Measurements from ENCODE around the gene NSF. TPM values are rescaled to one million over a fixed set of nuclear protein-coding genes. Genes with fewer than 3 reads are reported as not detected.

NSF gene
- total RNA-seq, 1 donor from 2014 or later, result 13.0 TPM

GRCh38 chr17:46793541-46793940 is 203.1 kb downstream of the NSF start:
- H3K4me1 ChIP-seq, result no peaks in the 10 kb centered on the region
- H3K9me3 ChIP-seq, result peaks cover 0 to 4% of the 10 kb centered on the region in 2 donors
- no peaks in the 10 kb centered on the region for H3K36me3 ChIP-seq
- intact Hi-C loops (cut with DNase I), result no loop called here
- no peak overlapping the region for H3K27ac ChIP-seq
- TF ChIP-seq CTCF (IDR thresholded peaks at IDR 0.05), result no peak
- H3K27me3 ChIP-seq, result no peaks in the 10 kb centered on the region
- DNase-seq (ENCODE audit: low spot score in 2 of 2), result no peak
- no peak overlapping the region for H3K4me3 ChIP-seq

GRCh38 chr17:46794318-46794717 is 203.8 kb downstream of the NSF start:
- Histone ChIP-seq H3K4me3 (no peak overlapping the region), H3K36me3 (no peaks in the 10 kb centered on the region), H3K27me3 (no peaks in the 10 kb centered on the region), H3K4me1 (no peaks in the 10 kb centered on the region), H3K9me3 (peaks cover 0 to 4% of the 10 kb centered on the region in 2 donors), H3K27ac (no peak overlapping the region)
- no peak for TF ChIP-seq CTCF (IDR thresholded peaks at IDR 0.05)
- DNase-seq (ENCODE audit: low spot score in 2 of 2), result no peak
- intact Hi-C loops (cut with DNase I), result no loop called here

- Histone ChIP-seq H3K36me3 (no peaks in the 10 kb centered on the region), H3K27ac (no peak overlapping the region), H3K9me3 (no peaks in the 10 kb centered on the region), H3K27me3 (no peaks in the 10 kb centered on the region), H3K4me1 (no peaks in the 10 kb centered on the region), H3K4me3 (no peak overlapping the region)
- intact Hi-C loops (cut with DNase I), result no loop called here
- no peak for TF ChIP-seq CTCF (IDR thresholded peaks at IDR 0.05)
- no peak for DNase-seq (ENCODE audit: low spot score in 2 of 2)
These were observed 205.0 kb downstream of the NSF start for GRCh38 chr17:46795379-46795952.

- Histone ChIP-seq H3K27me3 (no peaks in the 10 kb centered on the region), H3K9me3 (no peaks in the 10 kb centered on the region), H3K36me3 (no peaks in the 10 kb centered on the region), H3K4me3 (no peak overlapping the region), H3K4me1 (no peaks in the 10 kb centered on the region), H3K27ac (no peak overlapping the region)
- TF ChIP-seq CTCF (IDR thresholded peaks at IDR 0.05), result no peak
- DNase-seq (ENCODE audit: low spot score in 2 of 2), result no peak
- intact Hi-C loops (cut with DNase I), result no loop called here
These were observed 205.6 kb downstream of the NSF start for GRCh38 chr17:46796084-46796483.

- H3K27me3 ChIP-seq, result no peaks in the 10 kb centered on the region
- H3K4me3 ChIP-seq, result no peak overlapping the region
- no peaks in the 10 kb centered on the region for H3K9me3 ChIP-seq
- no peak for TF ChIP-seq CTCF (IDR thresholded peaks at IDR 0.05)
- H3K4me1 ChIP-seq, result no peaks in the 10 kb centered on the region
- H3K27ac ChIP-seq, result no peak overlapping the region
- H3K36me3 ChIP-seq, result no peaks in the 10 kb centered on the region
- intact Hi-C loops (cut with DNase I), result no loop called here
- no peak for DNase-seq (ENCODE audit: low spot score in 2 of 2)
These were observed 206.1 kb downstream of the NSF start for GRCh38 chr17:46796524-46796923.

Measured in ascending aorta (tissue), 2 donors.